ENCODE results near the gene MRPL40. TPM values are rescaled to one million over a fixed set of nuclear protein-coding genes. Genes with fewer than 3 reads are reported as not detected.

Gene MRPL40
- total RNA-seq, 1 experiment from 2014 or later: 40.1 TPM

DNA sequence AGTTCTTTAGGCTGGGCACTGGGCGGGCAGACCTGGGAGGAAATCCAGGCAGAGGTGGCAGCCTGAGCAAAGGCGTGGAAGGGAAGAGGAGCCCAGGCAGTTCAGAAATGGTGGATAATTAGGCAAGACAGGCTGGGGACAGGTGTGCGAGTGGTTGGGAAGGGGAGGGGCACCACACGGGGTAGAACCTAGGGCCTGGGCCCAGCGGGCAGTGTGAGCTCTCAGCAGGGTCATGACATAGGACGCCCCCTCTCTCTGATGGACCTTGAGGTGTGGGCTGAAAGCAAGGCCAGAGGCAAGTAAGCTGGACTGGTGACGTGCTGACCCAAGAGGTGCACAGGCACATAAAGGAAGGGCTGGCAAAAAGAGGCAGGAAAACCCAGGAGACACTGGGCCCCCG is 39.9 kb downstream of the MRPL40 start:
- intact Hi-C loops (cut with micrococcal nuclease): loop anchor here (10.0 kb wide), 1 partner anchor 327 kb away; the partner anchor contains the start of gene ESS2
- TF ChIP-seq EGR1 (IDR thresholded peaks at IDR 0.05; ENCODE audit: low read depth) (no peak), POLR2A (IDR thresholded peaks at IDR 0.05; ENCODE audit: borderline replicate concordance, extremely low read depth, insufficient read depth, insufficient read length) (no peak), EZH2 (IDR thresholded peaks at IDR 0.05) (no peak), SIN3A (IDR thresholded peaks at IDR 0.05; ENCODE audit: low read depth) (no peak), CTCF (IDR thresholded peaks at IDR 0.05 in 2 of 3, conservative IDR thresholded peaks at IDR 0.05 in 1 of 3; ENCODE audit: borderline replicate concordance in 1 of 3, insufficient read depth in 1 of 3, low read depth in 2 of 3, low read length in 2 of 3) (no peak), EZH2phosphoT487 (IDR thresholded peaks at IDR 0.05; ENCODE audit: borderline replicate concordance) (no peak), ZFX (IDR thresholded peaks at IDR 0.05) (no peak), FOSL1 (IDR thresholded peaks at IDR 0.05; ENCODE audit: low read depth) (no peak), CEBPB (IDR thresholded peaks at IDR 0.05; ENCODE audit: low read depth) (no peak), ELF1 (IDR thresholded peaks at IDR 0.05; ENCODE audit: borderline replicate concordance, low read depth) (no peak), RAD21 (IDR thresholded peaks at IDR 0.05; ENCODE audit: low read depth) (no peak), REST (IDR thresholded peaks at IDR 0.05; ENCODE audit: low read depth) (no peak), TCF7L2 (IDR thresholded peaks at IDR 0.05; ENCODE audit: borderline replicate concordance, extremely low read depth, insufficient read depth, insufficient read length) (no peak), JUND (IDR thresholded peaks at IDR 0.05) (no peak)
- TF ChIP-seq, protein P1, sequence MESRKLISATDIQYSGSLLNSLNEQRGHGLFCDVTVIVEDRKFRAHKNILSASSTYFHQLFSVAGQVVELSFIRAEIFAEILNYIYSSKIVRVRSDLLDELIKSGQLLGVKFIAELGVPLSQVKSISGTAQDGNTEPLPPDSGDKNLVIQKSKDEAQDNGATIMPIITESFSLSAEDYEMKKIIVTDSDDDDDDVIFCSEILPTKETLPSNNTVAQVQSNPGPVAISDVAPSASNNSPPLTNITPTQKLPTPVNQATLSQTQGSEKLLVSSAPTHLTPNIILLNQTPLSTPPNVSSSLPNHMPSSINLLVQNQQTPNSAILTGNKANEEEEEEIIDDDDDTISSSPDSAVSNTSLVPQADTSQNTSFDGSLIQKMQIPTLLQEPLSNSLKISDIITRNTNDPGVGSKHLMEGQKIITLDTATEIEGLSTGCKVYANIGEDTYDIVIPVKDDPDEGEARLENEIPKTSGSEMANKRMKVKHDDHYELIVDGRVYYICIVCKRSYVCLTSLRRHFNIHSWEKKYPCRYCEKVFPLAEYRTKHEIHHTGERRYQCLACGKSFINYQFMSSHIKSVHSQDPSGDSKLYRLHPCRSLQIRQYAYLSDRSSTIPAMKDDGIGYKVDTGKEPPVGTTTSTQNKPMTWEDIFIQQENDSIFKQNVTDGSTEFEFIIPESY (IDR thresholded peaks at IDR 0.05; ENCODE audit: extremely low read depth, insufficient replicate concordance, low read length): no peak
- TF ChIP-seq, protein P2, sequence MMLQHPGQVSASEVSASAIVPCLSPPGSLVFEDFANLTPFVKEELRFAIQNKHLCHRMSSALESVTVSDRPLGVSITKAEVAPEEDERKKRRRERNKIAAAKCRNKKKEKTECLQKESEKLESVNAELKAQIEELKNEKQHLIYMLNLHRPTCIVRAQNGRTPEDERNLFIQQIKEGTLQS (IDR thresholded peaks at IDR 0.05): no peak
- no peak overlapping the region for H3K4me2 ChIP-seq (ENCODE audit: low read length)
- peaks cover 3% of the 10 kb centered on the region; the same call in 1 of the 2 replicates for H4K20me1 ChIP-seq (ENCODE audit: insufficient read depth)
- no peak overlapping the region for H3K9ac ChIP-seq (ENCODE audit: low read length)
- BruUV-seq (replicated peaks): no TSS peak
- no peaks in the 10 kb centered on the region for H3K9me3 ChIP-seq (ENCODE audit: control insufficient read depth in 1 of 2, insufficient read depth in 1 of 2, low read depth in 1 of 2, low read length in 2 of 2)
- ChIA-PET RAD21 (ENCODE audit: low non-redundant PET in 1 of 2, low total read pairs in 2 of 2, uncharacterized antibody in 2 of 2, unreplicated experiment in 2 of 2) (no interaction called here), CTCF (interaction anchor here (0.6 kb wide), 1 partner anchor 293 kb away, joined by 3 read pairs; no protein-coding TSS in a partner anchor), POLR2A (no interaction called here)
- H3K36me3 ChIP-seq (ENCODE audit: control insufficient read depth in 1 of 2, insufficient read depth in 2 of 2, low read length in 2 of 2): peaks cover 27 to 70% of the 10 kb centered on the region in 2 experiments; a peak in 3 of 4 replicates
- no peak overlapping the region for H3K27ac ChIP-seq (ENCODE audit: low read depth, low read length)
- H3K9me2 ChIP-seq (ENCODE audit: insufficient read depth): no peaks in the 10 kb centered on the region
- peaks cover 2 to 3% of the 10 kb centered on the region in 2 experiments; a peak in 3 of 4 replicates for H3K4me1 ChIP-seq (ENCODE audit: control insufficient read depth in 1 of 2, insufficient read depth in 2 of 2, low read length in 2 of 2)
- H3K27me3 ChIP-seq (ENCODE audit: insufficient read depth, low read length): no peaks in the 10 kb centered on the region
- no peak overlapping the region for H3K4me3 ChIP-seq (replicated peaks in 1 of 2; ENCODE audit: low read depth in 1 of 2, low read length in 2 of 2)
- peaks cover 76% of the 10 kb centered on the region for H3K79me2 ChIP-seq (ENCODE audit: insufficient read depth, low read length)
- DNase-seq (ENCODE audit: low read depth, low spot score) (no peak), ATAC-seq (no peak)
- H2AFZ ChIP-seq (ENCODE audit: low read depth, low read length, poor library complexity, severe bottlenecking): no peak overlapping the region
